Measurements from ENCODE around the gene GLRX3. TPM values are rescaled to one million over a fixed set of nuclear protein-coding genes. Genes with fewer than 3 reads are reported as not detected.

GLRX3 gene
- total RNA-seq, 1 experiment from 2014 or later = 161 TPM

DNA sequence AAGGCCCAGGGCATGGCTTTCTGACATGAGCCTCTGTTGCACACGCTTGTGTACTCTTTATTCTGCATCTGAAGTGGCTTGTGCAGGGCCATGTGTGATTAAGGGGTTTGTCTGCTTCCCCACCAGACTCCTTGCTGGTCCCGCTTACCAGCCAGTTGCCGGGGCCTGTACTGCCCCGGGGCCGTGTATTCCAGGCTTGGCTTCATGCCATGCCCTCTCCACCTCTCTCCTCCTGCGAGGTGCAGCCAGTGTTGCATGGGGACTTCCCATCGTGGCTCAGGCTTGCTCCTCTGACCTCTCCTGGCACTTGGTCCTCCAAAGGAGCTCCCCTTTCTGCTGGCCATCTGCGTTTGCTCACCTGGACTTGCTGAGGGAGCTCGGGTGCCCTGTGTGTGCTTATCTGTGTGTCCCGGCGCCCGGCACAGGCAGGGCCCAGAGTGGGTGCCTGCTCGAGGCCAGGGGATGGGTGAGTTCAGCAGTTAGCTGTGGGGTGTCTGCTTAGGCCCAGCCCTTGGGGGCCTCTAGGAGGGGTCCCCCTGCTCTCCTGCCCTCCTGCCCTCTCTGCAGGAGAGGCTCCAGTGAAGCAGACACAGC lies 14.6 kb upstream of the GLRX3 start:
- no peak for DNase-seq
- no peaks in the 10 kb centered on the region for H3K27me3 ChIP-seq (ENCODE audit: control insufficient read depth, insufficient read depth, low read length)
- no peak overlapping the region for H3K4me3 ChIP-seq (ENCODE audit: insufficient read depth, low read depth, low read length)
- no peaks in the 10 kb centered on the region for H3K36me3 ChIP-seq (replicated peaks; ENCODE audit: control insufficient read depth, insufficient read depth, low read length)

DNA sequence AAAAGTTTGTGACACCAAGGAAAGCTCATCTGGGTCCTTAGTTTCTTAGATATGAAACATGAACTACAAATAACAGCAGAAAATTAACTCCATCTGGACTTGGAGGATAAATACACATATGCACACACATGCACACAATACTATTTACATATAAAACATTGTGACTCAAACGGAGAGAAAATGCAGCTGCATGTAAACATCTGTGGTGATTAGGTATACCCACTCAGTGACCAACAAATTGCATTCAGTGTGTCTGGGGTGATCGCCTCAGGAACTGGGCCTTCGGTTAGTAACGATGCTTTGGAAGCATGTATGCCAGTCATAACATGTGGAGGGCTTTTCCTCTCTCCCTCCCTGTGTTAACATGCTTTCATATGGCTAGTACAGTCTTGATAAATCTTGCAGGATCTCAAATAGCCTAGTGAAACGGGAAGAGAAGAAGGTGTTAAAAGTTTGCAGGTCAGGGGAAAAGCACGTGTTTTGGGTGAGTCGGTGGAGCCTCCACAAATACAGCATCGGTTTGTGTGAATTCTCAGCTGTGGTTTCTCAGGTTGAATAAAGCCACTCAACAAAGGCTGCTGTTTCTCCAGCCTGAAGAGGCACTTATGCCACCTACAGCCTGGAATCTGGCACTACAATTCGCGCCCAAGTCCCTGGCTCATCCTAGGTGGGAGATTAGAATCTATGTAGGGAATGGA lies 8.7 kb upstream of the GLRX3 start:
- Histone ChIP-seq H3K36me3 (replicated peaks; ENCODE audit: control insufficient read depth, insufficient read depth, low read length) (no peaks in the 10 kb centered on the region), H3K27me3 (ENCODE audit: control insufficient read depth, insufficient read depth, low read length) (no peaks in the 10 kb centered on the region), H3K4me3 (ENCODE audit: insufficient read depth, low read depth, low read length) (no peak overlapping the region)
- DNase-seq = peak; percentile 93

- no peak overlapping the region for H3K4me3 ChIP-seq (ENCODE audit: insufficient read depth, low read depth, low read length)
- no peak for DNase-seq
- no peaks in the 10 kb centered on the region for H3K27me3 ChIP-seq (ENCODE audit: control insufficient read depth, insufficient read depth, low read length)
- no peaks in the 10 kb centered on the region for H3K36me3 ChIP-seq (replicated peaks; ENCODE audit: control insufficient read depth, insufficient read depth, low read length)
These were observed 8.0 kb upstream of the GLRX3 start for GRCh38 chr10:130128062-130128781.

DNA sequence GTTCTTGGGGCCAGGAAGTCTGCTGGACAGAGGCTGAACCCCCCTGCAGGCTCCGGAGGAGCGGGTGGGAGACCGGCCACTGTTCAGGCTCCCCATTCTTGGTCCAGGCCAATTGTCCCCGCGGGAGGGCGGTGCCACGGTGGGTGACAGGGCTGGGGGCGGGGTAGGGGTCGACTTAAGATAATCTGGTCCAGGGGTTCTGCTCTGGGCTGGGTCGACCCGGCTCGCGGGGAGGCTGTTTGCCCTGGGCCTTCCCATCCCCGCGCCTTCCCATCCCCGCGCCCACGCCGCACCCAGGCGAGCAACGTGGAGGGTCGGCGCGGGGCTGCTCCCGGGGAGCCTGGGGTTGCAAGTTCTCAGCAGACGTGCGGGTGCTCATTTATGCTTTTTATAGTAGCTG lies 7.3 kb upstream of the GLRX3 start:
- H3K4me3 ChIP-seq (ENCODE audit: insufficient read depth, low read depth, low read length) = no peak overlapping the region
- no peaks in the 10 kb centered on the region for H3K27me3 ChIP-seq (ENCODE audit: control insufficient read depth, insufficient read depth, low read length)
- peak; percentile 62 for DNase-seq
- H3K36me3 ChIP-seq (replicated peaks; ENCODE audit: control insufficient read depth, insufficient read depth, low read length) = no peaks in the 10 kb centered on the region

DNA sequence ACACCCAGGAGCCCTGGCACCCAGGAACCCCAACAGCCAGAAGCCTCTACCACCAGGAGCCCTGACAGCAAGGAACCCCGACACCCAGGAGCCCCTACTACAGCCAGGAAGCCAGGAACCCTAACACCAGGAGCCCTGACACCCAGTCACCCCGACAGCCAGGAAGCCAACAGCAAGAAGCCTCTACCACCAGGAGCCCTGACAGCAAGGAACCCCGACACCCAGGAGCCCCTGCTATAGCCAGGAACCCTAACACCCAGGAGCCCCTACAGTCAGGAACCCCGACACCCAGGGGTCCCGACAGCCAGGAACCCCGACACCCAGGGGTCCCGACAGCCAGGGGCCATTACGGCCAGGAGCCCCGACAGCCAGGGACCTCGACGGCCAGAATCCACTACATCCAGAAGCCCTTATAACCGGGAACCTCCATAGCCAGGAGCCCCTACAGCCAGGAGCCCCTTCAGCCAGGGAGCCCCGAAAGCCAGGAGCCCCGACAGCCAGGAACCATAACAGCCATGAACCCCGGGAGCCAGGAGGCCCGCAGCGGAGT lies 440 bp upstream of the GLRX3 start:
- no peaks in the 10 kb centered on the region for H3K36me3 ChIP-seq (replicated peaks; ENCODE audit: control insufficient read depth, insufficient read depth, low read length)
- peak overlapping the region; percentile 92 for H3K4me3 ChIP-seq (ENCODE audit: insufficient read depth, low read depth, low read length)
- DNase-seq = no peak
- no peaks in the 10 kb centered on the region for H3K27me3 ChIP-seq (ENCODE audit: control insufficient read depth, insufficient read depth, low read length)

DNA sequence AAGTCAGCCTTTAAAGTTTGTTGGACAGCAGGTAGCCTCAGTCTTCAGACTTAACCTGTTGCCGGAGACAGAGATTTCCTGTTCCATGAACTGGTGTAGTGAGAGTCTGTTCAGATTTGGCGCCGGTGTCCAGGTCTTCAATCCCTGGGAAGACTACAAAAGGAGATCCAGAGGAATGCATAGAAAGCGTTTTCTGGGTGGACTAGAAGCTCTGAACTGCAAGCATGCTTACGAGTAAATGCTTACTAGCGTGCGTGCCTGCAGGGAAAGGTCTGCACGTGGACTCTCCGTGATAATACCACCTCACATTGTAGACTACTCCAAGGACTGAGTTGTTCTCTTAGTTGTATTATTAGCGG lies 878 bp downstream of the GLRX3 start:
- DNase-seq = peak; percentile 46
- Histone ChIP-seq H3K4me3 (ENCODE audit: insufficient read depth, low read depth, low read length) (peak overlapping the region; percentile 92), H3K36me3 (replicated peaks; ENCODE audit: control insufficient read depth, insufficient read depth, low read length) (no peaks in the 10 kb centered on the region), H3K27me3 (ENCODE audit: control insufficient read depth, insufficient read depth, low read length) (no peaks in the 10 kb centered on the region)

DNA sequence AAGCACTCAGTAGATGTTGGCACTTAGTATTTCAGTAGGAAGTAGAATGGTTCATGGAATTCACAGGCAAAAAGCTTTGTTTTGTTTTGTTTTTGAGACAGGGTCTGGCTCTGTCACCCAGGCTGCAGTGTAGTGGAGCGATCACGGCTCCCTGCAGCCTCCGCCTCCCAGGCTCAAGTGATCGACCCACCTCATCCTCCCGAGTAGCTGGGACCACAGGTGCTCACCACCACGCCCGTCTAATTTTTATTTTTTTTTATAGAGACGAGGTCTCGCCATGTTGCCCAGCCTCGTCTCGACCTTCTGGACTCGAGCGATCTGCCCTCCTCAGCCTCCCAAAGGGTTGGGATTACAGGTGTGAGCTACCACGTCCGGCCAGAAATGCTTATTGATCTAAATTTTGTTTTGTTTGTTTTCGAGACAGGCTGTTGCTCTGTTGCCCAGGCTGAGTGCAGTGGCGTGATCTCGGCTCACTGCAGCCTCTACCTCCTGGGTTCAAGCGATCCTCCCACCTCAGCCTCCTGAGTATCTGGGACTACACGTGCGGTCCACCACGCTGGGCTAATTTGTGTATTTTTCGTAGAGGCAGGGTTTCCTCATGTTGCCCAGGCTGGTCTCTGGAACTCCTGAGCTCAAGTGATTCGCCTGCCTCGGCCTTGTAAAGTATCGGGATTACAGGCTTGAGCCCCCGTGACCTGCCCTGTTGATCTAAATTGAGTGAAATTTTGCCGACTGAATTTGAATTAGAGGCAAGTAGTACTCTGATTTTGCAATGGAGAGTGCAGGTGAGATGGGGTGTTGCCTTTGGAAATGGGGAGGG lies 1.7 kb downstream of the GLRX3 start:
- Histone ChIP-seq H3K4me3 (ENCODE audit: insufficient read depth, low read depth, low read length) (peak overlapping the region; percentile 92; the same call in 1 of the 2 replicates), H3K36me3 (replicated peaks; ENCODE audit: control insufficient read depth, insufficient read depth, low read length) (no peaks in the 10 kb centered on the region), H3K27me3 (ENCODE audit: control insufficient read depth, insufficient read depth, low read length) (no peaks in the 10 kb centered on the region)
- no peak for DNase-seq

- no peak for DNase-seq
These were observed 2.3 kb downstream of the GLRX3 start for GRCh38 chr10:130138479-130138866.

DNA sequence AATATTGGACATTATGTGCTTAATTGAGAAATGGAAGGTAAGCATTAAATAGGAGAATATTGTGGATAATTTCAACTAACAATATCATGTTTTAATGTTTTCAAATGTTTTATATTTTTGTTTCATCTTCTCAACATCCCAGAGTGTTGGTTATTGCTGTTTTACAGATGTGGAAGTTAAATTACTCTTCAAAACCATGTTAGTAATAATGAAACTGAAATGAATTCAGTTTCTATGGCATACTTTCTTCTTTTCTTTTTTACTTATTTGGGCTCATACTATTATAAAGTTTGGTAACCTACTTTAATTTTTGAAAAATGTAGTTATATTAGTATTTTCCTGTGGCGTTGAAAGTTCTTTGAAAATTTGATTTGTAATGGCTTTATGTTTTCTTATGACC lies 4.2 kb downstream of the GLRX3 start:
- no peaks in the 10 kb centered on the region for H3K36me3 ChIP-seq (replicated peaks; ENCODE audit: control insufficient read depth, insufficient read depth, low read length)
- no peak overlapping the region for H3K4me3 ChIP-seq (ENCODE audit: insufficient read depth, low read depth, low read length)
- DNase-seq = no peak
- no peaks in the 10 kb centered on the region for H3K27me3 ChIP-seq (ENCODE audit: control insufficient read depth, insufficient read depth, low read length)

More at GRCh38 chr10:130138479-130138866, 2.3 kb downstream of the GLRX3 start:
- no peaks in the 10 kb centered on the region for H3K36me3 ChIP-seq (replicated peaks; ENCODE audit: control insufficient read depth, insufficient read depth, low read length)
- no peak overlapping the region for H3K4me3 ChIP-seq (ENCODE audit: insufficient read depth, low read depth, low read length)
- H3K27me3 ChIP-seq (ENCODE audit: control insufficient read depth, insufficient read depth, low read length) = no peaks in the 10 kb centered on the region

DNA sequence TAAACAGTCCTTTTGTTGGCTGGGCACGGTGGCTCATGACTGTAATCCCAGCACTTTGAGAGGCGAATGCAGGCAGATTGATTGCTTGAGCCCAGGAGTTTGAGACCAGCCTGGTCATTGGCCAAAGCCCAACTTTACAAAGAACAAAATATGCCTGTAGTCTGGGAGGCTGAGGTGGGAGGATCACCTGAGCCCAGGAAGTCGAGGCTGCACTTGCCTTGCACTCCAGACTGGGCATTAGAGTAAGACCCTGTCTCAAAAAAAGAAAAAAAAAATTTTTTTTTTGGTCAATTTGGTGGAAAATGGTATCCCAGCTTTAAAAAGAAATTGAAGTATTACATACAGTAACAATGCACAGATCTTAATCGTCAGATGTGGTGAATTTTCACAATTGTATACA lies 4.8 kb downstream of the GLRX3 start:
- Histone ChIP-seq H3K27me3 (ENCODE audit: control insufficient read depth, insufficient read depth, low read length) (no peaks in the 10 kb centered on the region), H3K36me3 (replicated peaks; ENCODE audit: control insufficient read depth, insufficient read depth, low read length) (no peaks in the 10 kb centered on the region), H3K4me3 (ENCODE audit: insufficient read depth, low read depth, low read length) (no peak overlapping the region)
- no peak for DNase-seq

DNA sequence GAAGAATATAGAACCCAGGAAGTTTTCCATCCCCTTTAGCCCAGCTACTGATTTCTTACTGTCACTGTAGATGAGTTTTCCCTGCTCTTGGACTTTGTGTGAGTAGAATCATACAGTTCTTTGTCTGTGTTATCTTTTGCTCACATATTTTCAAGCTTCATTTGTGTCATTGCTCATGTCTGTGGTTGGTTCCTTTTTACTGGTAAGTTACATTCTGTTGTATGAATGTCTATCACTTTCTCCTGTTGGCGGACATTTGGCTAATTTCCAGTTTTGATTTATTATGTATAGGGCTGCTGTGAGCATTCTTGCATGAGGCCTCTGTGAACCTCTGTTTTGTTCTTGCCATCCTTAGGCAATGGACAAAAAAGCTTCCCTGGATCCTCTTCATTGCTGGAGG lies 5.3 kb downstream of the GLRX3 start:
- no peaks in the 10 kb centered on the region for H3K27me3 ChIP-seq (ENCODE audit: control insufficient read depth, insufficient read depth, low read length)
- H3K36me3 ChIP-seq (replicated peaks; ENCODE audit: control insufficient read depth, insufficient read depth, low read length) = no peaks in the 10 kb centered on the region
- no peak overlapping the region for H3K4me3 ChIP-seq (ENCODE audit: insufficient read depth, low read depth, low read length)
- no peak for DNase-seq

- H3K36me3 ChIP-seq (replicated peaks; ENCODE audit: control insufficient read depth, insufficient read depth, low read length) = no peaks in the 10 kb centered on the region
These were observed 5.7 kb downstream of the GLRX3 start for GRCh38 chr10:130141878-130142277.

GRCh38 chr10:130146042-130146441 lies 9.9 kb downstream of the GLRX3 start:
- Histone ChIP-seq H3K4me3 (ENCODE audit: insufficient read depth, low read depth, low read length) (no peak overlapping the region), H3K36me3 (replicated peaks; ENCODE audit: control insufficient read depth, insufficient read depth, low read length) (no peaks in the 10 kb centered on the region), H3K27me3 (ENCODE audit: control insufficient read depth, insufficient read depth, low read length) (no peaks in the 10 kb centered on the region)
- DNase-seq = no peak

More at GRCh38 chr10:130141878-130142277, 5.7 kb downstream of the GLRX3 start:
- Histone ChIP-seq H3K4me3 (ENCODE audit: insufficient read depth, low read depth, low read length) (no peak overlapping the region), H3K27me3 (ENCODE audit: control insufficient read depth, insufficient read depth, low read length) (no peaks in the 10 kb centered on the region)
- DNase-seq = no peak

DNA sequence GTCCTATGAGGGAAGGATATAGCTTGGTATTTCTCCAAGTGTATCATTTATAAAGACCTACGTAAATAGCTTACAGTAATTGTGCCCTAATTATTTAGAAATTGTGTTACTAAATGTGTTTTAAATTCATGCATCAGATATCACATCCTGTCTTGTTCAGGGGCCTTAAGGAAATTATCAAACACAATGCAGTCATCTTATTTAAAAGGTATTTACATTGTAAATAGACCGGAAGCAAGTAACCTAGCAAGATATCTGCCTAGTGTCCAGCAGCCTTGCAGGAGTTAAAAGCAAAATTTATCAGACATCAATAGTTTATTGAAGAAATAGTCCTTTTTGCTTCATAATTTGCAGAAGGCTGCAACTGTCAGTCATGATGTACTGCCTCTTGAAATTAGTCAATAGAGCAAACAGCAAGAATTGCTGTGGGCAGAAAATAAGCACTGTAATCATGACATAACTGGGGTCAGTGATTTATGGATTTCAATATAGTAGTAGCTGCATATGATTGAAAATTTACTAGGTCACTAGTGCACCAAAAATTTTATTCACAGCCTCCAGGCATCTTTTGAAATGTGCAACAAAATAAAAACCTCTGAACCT lies 23.1 kb downstream of the GLRX3 start:
- Histone ChIP-seq H3K27me3 (ENCODE audit: control insufficient read depth, insufficient read depth, low read length) (no peaks in the 10 kb centered on the region), H3K36me3 (replicated peaks; ENCODE audit: control insufficient read depth, insufficient read depth, low read length) (peaks cover 5% of the 10 kb centered on the region), H3K4me3 (ENCODE audit: insufficient read depth, low read depth, low read length) (no peak overlapping the region)
- no peak for DNase-seq

Measured in H7 (cell line).